ENCODE measurements around the gene FOCAD. TPM values are rescaled to one million over a fixed set of nuclear protein-coding genes. Genes with fewer than 3 reads are reported as not detected.

FOCAD gene
- total RNA-seq, 1 experiment from 2014 or later = 43.3 TPM

DNA sequence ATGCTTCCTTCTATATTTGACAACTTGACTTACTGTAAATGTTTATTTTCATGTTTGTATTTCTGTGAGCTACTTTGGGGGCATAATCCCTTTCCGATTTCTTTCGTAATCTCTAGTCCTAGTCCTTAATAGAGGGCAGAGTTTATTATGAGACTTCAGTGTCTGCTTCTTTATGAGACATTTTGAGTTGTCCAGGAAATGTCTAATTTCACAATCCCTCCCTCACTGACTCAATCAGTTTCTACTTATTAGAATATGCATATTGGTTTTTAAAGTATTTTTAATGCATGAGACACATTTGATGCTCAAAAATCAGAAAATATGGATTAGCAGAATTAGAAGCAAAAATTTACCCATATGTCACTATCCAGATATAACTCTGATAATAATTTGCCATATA is 160.9 kb downstream of the FOCAD start:
- no peak overlapping the region for H3K18ac ChIP-seq (ENCODE audit: insufficient read length, low read depth, low read length)
- H3K4me1 Mint-ChIP-seq = no peaks in the 10 kb centered on the region
- TF ChIP-seq, protein P1, sequence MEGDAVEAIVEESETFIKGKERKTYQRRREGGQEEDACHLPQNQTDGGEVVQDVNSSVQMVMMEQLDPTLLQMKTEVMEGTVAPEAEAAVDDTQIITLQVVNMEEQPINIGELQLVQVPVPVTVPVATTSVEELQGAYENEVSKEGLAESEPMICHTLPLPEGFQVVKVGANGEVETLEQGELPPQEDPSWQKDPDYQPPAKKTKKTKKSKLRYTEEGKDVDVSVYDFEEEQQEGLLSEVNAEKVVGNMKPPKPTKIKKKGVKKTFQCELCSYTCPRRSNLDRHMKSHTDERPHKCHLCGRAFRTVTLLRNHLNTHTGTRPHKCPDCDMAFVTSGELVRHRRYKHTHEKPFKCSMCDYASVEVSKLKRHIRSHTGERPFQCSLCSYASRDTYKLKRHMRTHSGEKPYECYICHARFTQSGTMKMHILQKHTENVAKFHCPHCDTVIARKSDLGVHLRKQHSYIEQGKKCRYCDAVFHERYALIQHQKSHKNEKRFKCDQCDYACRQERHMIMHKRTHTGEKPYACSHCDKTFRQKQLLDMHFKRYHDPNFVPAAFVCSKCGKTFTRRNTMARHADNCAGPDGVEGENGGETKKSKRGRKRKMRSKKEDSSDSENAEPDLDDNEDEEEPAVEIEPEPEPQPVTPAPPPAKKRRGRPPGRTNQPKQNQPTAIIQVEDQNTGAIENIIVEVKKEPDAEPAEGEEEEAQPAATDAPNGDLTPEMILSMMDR (conservative IDR thresholded peaks at IDR 0.05) = no peak
- H3K27ac Mint-ChIP-seq = no peak overlapping the region
- no peaks in the 10 kb centered on the region for H3K9me3 ChIP-seq (ENCODE audit: control insufficient read depth, low read depth, low read length)
- H3K27me3 Mint-ChIP-seq (ENCODE audit: low read depth) = no peaks in the 10 kb centered on the region
- H2AK5ac ChIP-seq (ENCODE audit: insufficient read length, low read length) = no peak overlapping the region
- H3K56ac ChIP-seq (ENCODE audit: insufficient read length, low read depth, low read length) = no peak overlapping the region
- no peak overlapping the region for H3K4ac ChIP-seq (ENCODE audit: low read depth, low read length)
- no peak overlapping the region for H2BK120ac ChIP-seq (ENCODE audit: low read depth, low read length, poor library complexity, severe bottlenecking)
- H3K4me2 ChIP-seq (ENCODE audit: insufficient read depth, insufficient read length, low read length) = no peak overlapping the region
- no peak overlapping the region for H4K8ac ChIP-seq (replicated peaks; ENCODE audit: insufficient read length, low read depth, low read length)
- H3K27ac ChIP-seq (ENCODE audit: insufficient read length, low read depth, low read length) = no peak overlapping the region
- WGBS (ENCODE audit: extremely low coverage, insufficient read length, low lambda C conversion rate) = no CpG with 5 or more reads among the region's 2 CpGs
- no peak overlapping the region for H4K5ac ChIP-seq (ENCODE audit: insufficient read length, low read depth, low read length)
- H3K9me3 Mint-ChIP-seq = no peaks in the 10 kb centered on the region
- no peaks in the 10 kb centered on the region for H3K27me3 ChIP-seq (ENCODE audit: insufficient read depth, low read length)
- H3K14ac ChIP-seq (ENCODE audit: insufficient read depth, low read length) = no peak overlapping the region
- no peak overlapping the region for H3T11ph ChIP-seq (ENCODE audit: low read length)
- H2BK15ac ChIP-seq (ENCODE audit: low read depth, low read length) = no peak overlapping the region
- no peak for DNase-seq
- H3K79me1 ChIP-seq (ENCODE audit: insufficient read depth, low read depth, low read length, poor library complexity, severe bottlenecking) = no peaks in the 10 kb centered on the region
- H3K4me1 ChIP-seq (ENCODE audit: insufficient read depth, low read length) = no peaks in the 10 kb centered on the region
- H3K79me2 ChIP-seq (ENCODE audit: insufficient read depth, low read length) = no peaks in the 10 kb centered on the region
- peaks cover 0 to 2% (median under 1%) of the 10 kb centered on the region in 3 experiments; a peak in 3 of 7 replicates for H3K36me3 Mint-ChIP-seq (ENCODE audit: insufficient read depth in 1 of 3, low read depth in 3 of 3)
- H3K23ac ChIP-seq (ENCODE audit: insufficient read length, low read depth, low read length) = no peak overlapping the region
- H3K9ac ChIP-seq (ENCODE audit: extremely low read depth, insufficient read length, low read length) = no peak overlapping the region
- no peaks in the 10 kb centered on the region for H4K20me1 ChIP-seq (ENCODE audit: control insufficient read depth, insufficient read depth, insufficient read length)
- no peak overlapping the region for H2AFZ ChIP-seq (ENCODE audit: low read length)
- H2BK12ac ChIP-seq (ENCODE audit: insufficient read length, low read depth, low read length) = no peak overlapping the region
- no peak overlapping the region for H2BK20ac ChIP-seq (ENCODE audit: low read depth, low read length, poor library complexity, severe bottlenecking)
- no peak overlapping the region for H2BK5ac ChIP-seq (ENCODE audit: insufficient read length, low read length)
- H3K23me2 ChIP-seq (ENCODE audit: insufficient read length, low read depth, low read length, poor library complexity, severe bottlenecking) = no peaks in the 10 kb centered on the region
- no peak overlapping the region for H3K4me3 Mint-ChIP-seq
- no peak overlapping the region for H4K91ac ChIP-seq (ENCODE audit: insufficient read length, low read depth, low read length)
